LoVo (cell line): ENCODE measurements around the gene KIFAP3.

Experiments used
- DNase-seq: peaks from one replicate; pipeline ENCODE4 v3.0.0-alpha.2; 2016; ENCODE audit warnings: low spot score

Gene KIFAP3

GRCh38 chr1:169985757-169986156, 88.7 kb downstream of the KIFAP3 start:
- DNase-seq: no peak

- no peak for DNase-seq
Measured at GRCh38 chr1:169974067-169974466, 100.4 kb downstream of the KIFAP3 start.

GRCh38 chr1:169970114-169970513, 104.4 kb downstream of the KIFAP3 start:
- no peak for DNase-seq

- DNase-seq: no peak
Measured at GRCh38 chr1:169968174-169968573, 106.3 kb downstream of the KIFAP3 start.

GRCh38 chr1:169964206-169964605, 110.3 kb downstream of the KIFAP3 start:
- DNase-seq: no peak

- DNase-seq: no peak
Measured at GRCh38 chr1:169959686-169960085, 114.8 kb downstream of the KIFAP3 start.

- no peak for DNase-seq
Measured at GRCh38 chr1:169958987-169959386, 115.5 kb downstream of the KIFAP3 start.

- DNase-seq: no peak
Measured at GRCh38 chr1:169957884-169958283, 116.6 kb downstream of the KIFAP3 start.

GRCh38 chr1:169951108-169951507, 123.4 kb downstream of the KIFAP3 start:
- no peak for DNase-seq

- no peak for DNase-seq
Measured at GRCh38 chr1:169949139-169949538, 125.4 kb downstream of the KIFAP3 start.

- no peak for DNase-seq
Measured at GRCh38 chr1:169946206-169946605, 128.3 kb downstream of the KIFAP3 start.

GRCh38 chr1:169945181-169945580, 129.3 kb downstream of the KIFAP3 start:
- no peak for DNase-seq

GRCh38 chr1:169944621-169945020, 129.9 kb downstream of the KIFAP3 start:
- DNase-seq: no peak

- no peak for DNase-seq
Measured at GRCh38 chr1:169943963-169944526, 130.4 kb downstream of the KIFAP3 start.

- peak; percentile 53 for DNase-seq
Measured at GRCh38 chr1:169941982-169942830, 132.3 kb downstream of the KIFAP3 start.

GRCh38 chr1:169933984-169934725, 140.3 kb downstream of the KIFAP3 start:
- DNase-seq: peak; percentile 62

GRCh38 chr1:169931795-169932231, 142.7 kb downstream of the KIFAP3 start:
- no peak for DNase-seq

- DNase-seq: no peak
Measured at GRCh38 chr1:169929210-169929526, 145.3 kb downstream of the KIFAP3 start.

- DNase-seq: peak; percentile 75
Measured at GRCh38 chr1:169928438-169929209, 145.9 kb downstream of the KIFAP3 start.

- DNase-seq: no peak
Measured at GRCh38 chr1:169925505-169926482, 148.7 kb downstream of the KIFAP3 start.

- DNase-seq: no peak
Measured at GRCh38 chr1:169924829-169925228, 149.7 kb downstream of the KIFAP3 start.
